Upper lobe of left lung (tissue), 4 donors: ENCODE data around the gene TIMP2.

Source experiments
- CTCF ChIP-seq, 6 experiments: fragments of 450-650 bp in 4 of 6; fragments of 200-600 bp in 2 of 6; sonication (generic) in 2 of 6; IDR thresholded peaks; one replicate each; pipeline ENCODE4 v1.5.1; 2016 to 2019; ENCODE audit warnings: antibody characterized with exemption in 6 of 6
- POLR2A ChIP-seq, 4 donors: fragments of 450-650 bp; IDR thresholded peaks; one replicate each; pipeline ENCODE4 v1.5.1; 2016 to 2017; ENCODE audit warnings: antibody characterized with exemption in 4 of 4, mild to moderate bottlenecking in 2 of 4

GRCh38 chr17:78956254-78956653 is 31.1 kb upstream of the TIMP2 start:
- no peak for TF ChIP-seq CTCF (IDR thresholded peaks at IDR 0.05)
- no peak for TF ChIP-seq POLR2A (IDR thresholded peaks at IDR 0.05)
